WTC11 (cell line): ENCODE results near the gene DOK5. TPM values are rescaled to one million over a fixed set of nuclear protein-coding genes. Genes with fewer than 3 reads are reported as not detected.

Experiments
- ATAC-seq: fragments of 200-7000 bp; cut with Tn5 transposase; 2 replicates; pipeline ENCODE4 v1.10.0; 2021; ENCODE audit warnings: mild to moderate bottlenecking, moderate library complexity
- CTCF ChIA-PET: fragments of 300-600 bp; sonication (Branson Sonifier 250); formaldehyde crosslinking; loops from one replicate; lab custom pipeline; 2021; ENCODE audit warnings: antibody characterized with exemption; lab: Charles Lee
- POLR2A ChIA-PET: fragments of 350-600 bp; sonication (Branson Sonifier 250); formaldehyde crosslinking; loops from one replicate; lab custom pipeline; 2021; ENCODE audit warnings: antibody characterized with exemption; lab: Charles Lee
- DNase-seq: peaks from one replicate; pipeline ENCODE4 v3.0.0; 2021; ENCODE audit warnings: low spot score
- H3K27ac Mint-ChIP-seq: 2 replicates; pipeline ENCODE4 v1.8.0; 2021; ENCODE audit warnings: mixed read lengths
- H3K27me3 Mint-ChIP-seq: 2 replicates; pipeline ENCODE4 v1.8.0; 2021; ENCODE audit warnings: low read depth, mild to moderate bottlenecking, moderate library complexity, mixed read lengths
- H3K36me3 Mint-ChIP-seq: 2 replicates; pipeline ENCODE4 v1.8.0; 2021; ENCODE audit warnings: mixed read lengths
- H3K4me1 Mint-ChIP-seq: 2 replicates; pipeline ENCODE4 v1.8.0; 2022; ENCODE audit warnings: mixed read lengths
- H3K4me3 Mint-ChIP-seq: 2 replicates; pipeline ENCODE4 v1.8.0; 2021; ENCODE audit warnings: mild to moderate bottlenecking, moderate library complexity, mixed read lengths
- H3K9me3 Mint-ChIP-seq: 2 replicates; pipeline ENCODE4 v1.8.0; 2021; ENCODE audit warnings: mixed read lengths
- ARID4B ChIP-seq: sonication (generic); formaldehyde crosslinking; IDR thresholded peaks from 2 replicates; pipeline ENCODE4 v1.8.0; 2023; ENCODE audit warnings: missing genetic modification reagents, mild to moderate bottlenecking, borderline replicate concordance
- CBFB ChIP-seq: sonication (generic); formaldehyde crosslinking; IDR thresholded peaks from 2 replicates; pipeline ENCODE4 v1.8.1; 2022; ENCODE audit warnings: mild to moderate bottlenecking, low read depth, missing genetic modification reagents
- E2F1 ChIP-seq: sonication (generic); formaldehyde crosslinking; IDR thresholded peaks from 2 replicates; pipeline ENCODE4 v1.8.0; 2022; ENCODE audit warnings: mild to moderate bottlenecking, missing genetic modification reagents
- E2F5 ChIP-seq: sonication (generic); formaldehyde crosslinking; IDR thresholded peaks from 2 replicates; pipeline ENCODE4 v1.8.1; 2022; ENCODE audit warnings: mild to moderate bottlenecking, moderate library complexity, missing genetic modification reagents
- FOXJ3 ChIP-seq: sonication (generic); formaldehyde crosslinking; IDR thresholded peaks from 2 replicates; pipeline ENCODE4 v1.9.0; 2021; ENCODE audit warnings: missing genetic modification reagents, mild to moderate bottlenecking, borderline replicate concordance
- FOXP1 ChIP-seq: sonication (generic); formaldehyde crosslinking; IDR thresholded peaks from 2 replicates; pipeline ENCODE4 v1.8.0; 2022; ENCODE audit warnings: missing genetic modification reagents, mild to moderate bottlenecking, moderate library complexity, borderline replicate concordance
- GRHL2 ChIP-seq: fragments of 250-450 bp; sonication (Bioruptor Pico); IDR thresholded peaks from 2 replicates; pipeline ENCODE4 v1.8.0; 2022; ENCODE audit warnings: mild to moderate bottlenecking, moderate library complexity; ENCODE audit not compliant: insufficient replicate concordance, severe bottlenecking
- IRF1 ChIP-seq: sonication (generic); formaldehyde crosslinking; IDR thresholded peaks from 2 replicates; pipeline ENCODE4 v1.8.0; 2023; ENCODE audit warnings: missing genetic modification reagents
- KAT7 ChIP-seq: sonication (generic); formaldehyde crosslinking; IDR thresholded peaks from 2 replicates; pipeline ENCODE4 v1.8.1; 2023; ENCODE audit warnings: missing genetic modification reagents, mild to moderate bottlenecking, borderline replicate concordance
- NFATC4 ChIP-seq: fragments of 250-450 bp; sonication (Bioruptor Pico); IDR thresholded peaks from 2 replicates; pipeline ENCODE4 v1.9.0; 2021; ENCODE audit warnings: mild to moderate bottlenecking
- NFYB ChIP-seq: sonication (generic); formaldehyde crosslinking; conservative IDR thresholded peaks from 2 replicates; pipeline ENCODE4 v1.8.0; 2022; ENCODE audit warnings: low read depth, missing genetic modification reagents
- NR1H2 ChIP-seq: sonication (generic); formaldehyde crosslinking; IDR thresholded peaks from 2 replicates; pipeline ENCODE4 v1.9.0; 2021; ENCODE audit warnings: mild to moderate bottlenecking, moderate library complexity, missing genetic modification reagents
- PRRX2 ChIP-seq: fragments of 250-450 bp; sonication (Bioruptor Pico); IDR thresholded peaks from 2 replicates; pipeline ENCODE4 v1.8.0; 2021; ENCODE audit warnings: mild to moderate bottlenecking
- SP1 ChIP-seq: sonication (generic); formaldehyde crosslinking; conservative IDR thresholded peaks from 2 replicates; pipeline ENCODE4 v1.8.1; 2022; ENCODE audit warnings: missing genetic modification reagents
- USF2 ChIP-seq: sonication (generic); formaldehyde crosslinking; IDR thresholded peaks from 2 replicates; pipeline ENCODE4 v1.8.1; 2023; ENCODE audit warnings: mild to moderate bottlenecking, missing genetic modification reagents, moderate library complexity
- ZNF121 ChIP-seq: sonication (generic); formaldehyde crosslinking; IDR thresholded peaks from 2 replicates; pipeline ENCODE4 v1.8.0; 2023; ENCODE audit warnings: missing genetic modification reagents
- ZNF138 ChIP-seq: sonication (generic); formaldehyde crosslinking; conservative IDR thresholded peaks from 2 replicates; pipeline ENCODE4 v1.8.1; 2022; ENCODE audit warnings: mild to moderate bottlenecking, moderate library complexity, missing genetic modification reagents
- ZNF232 ChIP-seq: sonication (generic); formaldehyde crosslinking; IDR thresholded peaks from 2 replicates; pipeline ENCODE4 v1.8.0; 2022; ENCODE audit warnings: mild to moderate bottlenecking, missing genetic modification reagents
- ZNF416 ChIP-seq: fragments of 250-450 bp; sonication (Bioruptor Pico); IDR thresholded peaks from 2 replicates; pipeline ENCODE4 v1.9.0; 2021; ENCODE audit warnings: mild to moderate bottlenecking, inconsistent platforms
- ZNF425 ChIP-seq: fragments of 250-450 bp; sonication (Bioruptor Pico); conservative IDR thresholded peaks from 2 replicates; pipeline ENCODE4 v1.9.0; 2021; ENCODE audit warnings: mild to moderate bottlenecking
- ZNF512 ChIP-seq: sonication (generic); formaldehyde crosslinking; IDR thresholded peaks from 2 replicates; pipeline ENCODE4 v1.8.1; 2022; ENCODE audit warnings: missing genetic modification reagents, borderline replicate concordance
- ZNF671 ChIP-seq: fragments of 250-450 bp; sonication (Bioruptor Pico); IDR thresholded peaks from 2 replicates; pipeline ENCODE4 v1.8.0; 2021; ENCODE audit warnings: mild to moderate bottlenecking
- total RNA-seq: library from RNA; stranded (reverse); gene quantifications from 3 replicates; pipeline ENCODE4 v1.2.3, GENCODE V29; 2021
- TF ChIP-seq, protein P1 (sequence below): sonication (generic); formaldehyde crosslinking; IDR thresholded peaks from 2 replicates; pipeline ENCODE4 v1.8.1; 2023; ENCODE audit warnings: mild to moderate bottlenecking, missing genetic modification reagents, moderate library complexity

The DOK5 gene
- total RNA-seq, 1 experiment from 2014 or later, result 10.1 TPM

DNA sequence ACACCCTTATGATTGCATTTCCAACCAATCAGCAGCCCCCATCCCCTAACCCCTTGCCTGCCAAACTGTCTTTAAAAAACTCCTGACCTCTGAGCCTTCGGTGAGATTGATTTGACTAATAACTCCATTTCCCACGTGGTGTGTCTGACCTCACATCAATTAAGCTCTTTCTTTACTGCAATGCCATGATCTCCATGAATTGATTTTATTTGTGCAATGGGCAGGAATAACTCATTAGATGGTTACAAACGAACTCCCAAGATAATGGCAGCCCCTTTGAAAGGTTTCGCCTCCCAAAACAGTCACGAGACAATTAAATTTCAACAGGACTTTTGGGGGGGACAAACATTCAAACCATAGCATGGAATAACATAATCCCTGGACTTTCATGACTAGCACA is 161.2 kb downstream of the DOK5 start:
- ATAC-seq, result no peak
- ChIA-PET CTCF (no interaction called here), POLR2A (no interaction called here)
- Mint-ChIP-seq H3K36me3 (peaks cover 13% of the 10 kb centered on the region), H3K27me3 (no peaks in the 10 kb centered on the region), H3K4me1 (peaks cover 38% of the 10 kb centered on the region), H3K9me3 (peaks cover 27% of the 10 kb centered on the region), H3K27ac (no peak overlapping the region), H3K4me3 (no peak overlapping the region)
- no peak for TF ChIP-seq NR1H2 (CRISPR knock-in tag)
- no peak for TF ChIP-seq SP1 (CRISPR knock-in tag)
- TF ChIP-seq KAT7 (CRISPR knock-in tag), result no peak
- TF ChIP-seq FOXJ3, result no peak
- no peak for TF ChIP-seq NFATC4
- TF ChIP-seq CBFB, result no peak
- no peak for TF ChIP-seq ZNF232 (CRISPR knock-in tag)
- TF ChIP-seq ZNF671, result no peak
- no peak for TF ChIP-seq NFYB
- no peak for TF ChIP-seq ZNF512
- TF ChIP-seq PRRX2, result no peak
- no peak for TF ChIP-seq ARID4B
- no peak for TF ChIP-seq ZNF121
- TF ChIP-seq, protein P1, sequence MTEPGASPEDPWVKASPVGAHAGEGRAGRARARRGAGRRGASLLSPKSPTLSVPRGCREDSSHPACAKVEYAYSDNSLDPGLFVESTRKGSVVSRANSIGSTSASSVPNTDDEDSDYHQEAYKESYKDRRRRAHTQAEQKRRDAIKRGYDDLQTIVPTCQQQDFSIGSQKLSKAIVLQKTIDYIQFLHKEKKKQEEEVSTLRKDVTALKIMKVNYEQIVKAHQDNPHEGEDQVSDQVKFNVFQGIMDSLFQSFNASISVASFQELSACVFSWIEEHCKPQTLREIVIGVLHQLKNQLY (CRISPR knock-in tag), result no peak
- no peak for DNase-seq

- Mint-ChIP-seq H3K4me3 (no peak overlapping the region), H3K4me1 (peaks cover 17% of the 10 kb centered on the region), H3K9me3 (peaks cover 27% of the 10 kb centered on the region), H3K36me3 (peaks cover 13% of the 10 kb centered on the region), H3K27ac (peak overlapping the region; percentile 91), H3K27me3 (no peaks in the 10 kb centered on the region)
- ChIA-PET CTCF (no interaction called here), POLR2A (no interaction called here)
- DNase-seq (no peak), ATAC-seq (no peak)
- TF ChIP-seq E2F1 (CRISPR knock-in tag) (no peak), FOXP1 (CRISPR knock-in tag) (no peak), IRF1 (CRISPR knock-in tag) (no peak), ZNF425 (CRISPR knock-in tag) (no peak), NR1H2 (CRISPR knock-in tag) (no peak), ZNF416 (no peak), USF2 (CRISPR knock-in tag) (no peak), E2F5 (no peak), ZNF138 (CRISPR knock-in tag) (no peak), GRHL2 (no peak)
Measured at GRCh38 chr20:54639941-54640340, 164.5 kb downstream of the DOK5 start.
